Activated CD8-positive, alpha-beta T cell treated with anti-CD3 and anti-CD28 coated beads for 36 hours (primary cell): ENCODE measurements around the gene IKZF4. TPM values are rescaled to one million over a fixed set of nuclear protein-coding genes. Genes with fewer than 3 reads are reported as not detected.

Source experiments
- ATAC-seq: fragments of 200-7000 bp; cut with Tn5 transposase; one replicate; pipeline ENCODE4 v1.10.0; 2021; ENCODE audit warnings: mild to moderate bottlenecking, moderate library complexity
- CTCF ChIA-PET: fragments of 350-600 bp; sonication (Branson Sonifier 250); formaldehyde crosslinking; loops from one replicate; lab custom pipeline; 2021; ENCODE audit warnings: antibody characterized with exemption; lab: Charles Lee
- POLR2A ChIA-PET: fragments of 350-600 bp; sonication (Branson Sonifier 250); formaldehyde crosslinking; loops from one replicate; lab custom pipeline; 2021; ENCODE audit warnings: antibody characterized with exemption; lab: Charles Lee
- DNase-seq: peaks from one replicate; pipeline ENCODE4 v3.0.0-alpha.2; 2020
- H3K27ac Mint-ChIP-seq: one replicate; pipeline ENCODE4 v1.8.0; 2021; ENCODE audit warnings: mild to moderate bottlenecking, mixed read lengths
- H3K27me3 Mint-ChIP-seq: one replicate; pipeline ENCODE4 v1.8.0; 2021; ENCODE audit warnings: mixed read lengths
- H3K36me3 Mint-ChIP-seq: one replicate; pipeline ENCODE4 v1.8.0; 2021; ENCODE audit warnings: low read depth, mixed read lengths
- H3K4me1 Mint-ChIP-seq: one replicate; pipeline ENCODE4 v1.8.0; 2021; ENCODE audit warnings: low read depth, mixed read lengths
- H3K4me3 Mint-ChIP-seq: one replicate; pipeline ENCODE4 v1.8.0; 2021; ENCODE audit warnings: mild to moderate bottlenecking, moderate library complexity, mixed read lengths
- H3K9me3 Mint-ChIP-seq: one replicate; pipeline ENCODE4 v1.8.0; 2021; ENCODE audit warnings: mixed read lengths
- CTCF ChIP-seq: fragments of 200-600 bp; IDR thresholded peaks from one replicate; pipeline ENCODE4 v1.8.0; 2022; ENCODE audit warnings: antibody characterized with exemption, mild to moderate bottlenecking
- intact Hi-C: fragments of 100-400 bp; cut with micrococcal nuclease; formaldehyde crosslinking; loops from one replicate; pipeline ENCODE4 v1.10.0; 2022
- total RNA-seq, 2 experiments: library from RNA; stranded (reverse); gene quantifications; one replicate each; pipeline ENCODE4 v1.2.3, GENCODE V29; 2021

The IKZF4 gene
- total RNA-seq, 2 experiments from 2014 or later = 20.5 to 20.8 TPM

GRCh38 chr12:56013482-56013881, 7.4 kb upstream of the IKZF4 start:
- Mint-ChIP-seq H3K27ac (no peak overlapping the region), H3K27me3 (no peaks in the 10 kb centered on the region), H3K36me3 (peaks cover 3% of the 10 kb centered on the region), H3K9me3 (no peaks in the 10 kb centered on the region), H3K4me3 (no peak overlapping the region), H3K4me1 (peaks cover 40% of the 10 kb centered on the region)
- intact Hi-C loops = no loop called here
- DNase-seq (no peak), ATAC-seq (no peak)
- ChIA-PET POLR2A (no interaction called here), CTCF (interaction anchor here (1.2 to 11.7 kb wide), 4 partner anchors 9 to 40 kb away, joined by 3 to 81 read pairs (median 9); partner anchors contain the start of genes RAB5B and SUOX)
- no peak for TF ChIP-seq CTCF

- Mint-ChIP-seq H3K9me3 (no peaks in the 10 kb centered on the region), H3K27ac (no peak overlapping the region), H3K36me3 (peaks cover 3% of the 10 kb centered on the region), H3K4me1 (peaks cover 36% of the 10 kb centered on the region), H3K27me3 (no peaks in the 10 kb centered on the region), H3K4me3 (no peak overlapping the region)
- DNase-seq = no peak
- ChIA-PET CTCF (interaction anchor here (1.2 to 11.7 kb wide), 4 partner anchors 8 to 41 kb away, joined by 3 to 81 read pairs (median 9); partner anchors contain the start of genes RAB5B and SUOX), POLR2A (no interaction called here)
- TF ChIP-seq CTCF = no peak
- intact Hi-C loops = no loop called here
- ATAC-seq = no peak
Observed at GRCh38 chr12:56014205-56014604, 6.6 kb upstream of the IKZF4 start.

- H3K27ac Mint-ChIP-seq = no peak overlapping the region
- no peak for TF ChIP-seq CTCF
- no peak overlapping the region for H3K4me3 Mint-ChIP-seq
- DNase-seq (no peak), ATAC-seq (no peak)
- intact Hi-C loops = no loop called here
- ChIA-PET POLR2A (interaction anchor here (3.1 kb wide), 1 partner anchor 29 kb away, joined by 14 read pairs; no protein-coding TSS in a partner anchor), CTCF (interaction anchor here (1.5 to 3.8 kb wide), 2 partner anchors 12 to 21 kb away, joined by 5 to 28 read pairs; no protein-coding TSS in a partner anchor)
- no peaks in the 10 kb centered on the region for H3K9me3 Mint-ChIP-seq
- H3K36me3 Mint-ChIP-seq = peaks cover 8% of the 10 kb centered on the region
- peaks cover 33% of the 10 kb centered on the region for H3K4me1 Mint-ChIP-seq
- no peaks in the 10 kb centered on the region for H3K27me3 Mint-ChIP-seq
Observed at GRCh38 chr12:56017181-56017580, 3.7 kb upstream of the IKZF4 start.

GRCh38 chr12:56018356-56018755, 2.5 kb upstream of the IKZF4 start:
- peaks cover 8% of the 10 kb centered on the region for H3K36me3 Mint-ChIP-seq
- ChIA-PET POLR2A (interaction anchor here (0.7 to 3.1 kb wide), 4 partner anchors 9 to 61 kb away, joined by 3 to 14 read pairs (median 4); no protein-coding TSS in a partner anchor), CTCF (interaction anchor here (1.5 to 3.8 kb wide), 3 partner anchors 11 to 28 kb away, joined by 5 to 28 read pairs (median 7); no protein-coding TSS in a partner anchor)
- TF ChIP-seq CTCF = no peak
- H3K27me3 Mint-ChIP-seq = no peaks in the 10 kb centered on the region
- peaks cover 35% of the 10 kb centered on the region for H3K4me1 Mint-ChIP-seq
- ATAC-seq = no peak
- intact Hi-C loops = no loop called here
- no peak overlapping the region for H3K27ac Mint-ChIP-seq
- H3K4me3 Mint-ChIP-seq = no peak overlapping the region
- H3K9me3 Mint-ChIP-seq = no peaks in the 10 kb centered on the region
- DNase-seq = no peak

- no peak for DNase-seq
- intact Hi-C loops = no loop called here
Observed at GRCh38 chr12:56021889-56022497, 1.1 kb downstream of the IKZF4 start.

More at GRCh38 chr12:56021889-56022497, 1.1 kb downstream of the IKZF4 start:
- H3K27me3 Mint-ChIP-seq = no peaks in the 10 kb centered on the region
- peak overlapping the region; percentile 87 for H3K4me3 Mint-ChIP-seq
- no peak for ATAC-seq
- H3K36me3 Mint-ChIP-seq = peaks cover 24% of the 10 kb centered on the region
- H3K27ac Mint-ChIP-seq = peak overlapping the region; percentile 89
- TF ChIP-seq CTCF = no peak
- peaks cover 26% of the 10 kb centered on the region for H3K4me1 Mint-ChIP-seq
- ChIA-PET POLR2A (interaction anchor here (0.6 to 2.3 kb wide), 5 partner anchors 12 to 48 kb away, joined by 4 to 15 read pairs (median 8); partner anchors contain the start of gene RAB5B), CTCF (interaction anchor here (0.9 to 2.7 kb wide), 6 partner anchors 8 to 63 kb away, joined by 3 to 22 read pairs (median 4); partner anchors contain the start of gene SUOX)
- H3K9me3 Mint-ChIP-seq = no peaks in the 10 kb centered on the region
